Adrenal gland (tissue), 5 donors: ENCODE results near the gene DSN1.

Experiments
- CTCF ChIP-seq, 6 experiments: fragments of 450-650 bp in 4 of 6; fragments of 200-600 bp in 2 of 6; sonication (generic) in 1 of 6; IDR thresholded peaks; 1 replicate in 5 of 6; 2 replicates in 1 of 6; pipeline versions ENCODE4 v1.5.1 to v1.8.0; 2016 to 2021; ENCODE audit warnings: antibody characterized with exemption in 6 of 6, mild to moderate bottlenecking in 2 of 6, moderate library complexity in 1 of 6
- POLR2A ChIP-seq, 2 donors: fragments of 450-650 bp; IDR thresholded peaks; one replicate each; pipeline ENCODE4 v1.6.1; 2017; ENCODE audit warnings: antibody characterized with exemption in 2 of 2, mild to moderate bottlenecking in 2 of 2, moderate library complexity in 1 of 2
- donor health status: DM: no; HTN: no; CAD: no.

- TF ChIP-seq CTCF (IDR thresholded peaks at IDR 0.05) (peak in 2 of 6 experiments; percentile 7 to 17), POLR2A (IDR thresholded peaks at IDR 0.05) (peak in 1 of 2 donors; percentile 33)
These were observed 4.7 kb downstream of the DSN1 start for GRCh38 chr20:36768768-36769430.
